HG03175 (cell line): ENCODE data around the gene CCNJL.
A peak's percentile ranks its signal among the peaks of the same experiment; 100 is the strongest.

Source experiments
- ATAC-seq: cut with Tn5 transposase; IDR thresholded peaks from one replicate; pipeline ENCODE4 v1.9.1; 2021; ENCODE audit warnings: mild to moderate bottlenecking, moderate library complexity; ENCODE audit not compliant: unreplicated experiment

CCNJL gene

GRCh38 chr5:160293901-160294561 is 18.3 kb downstream of the CCNJL start:
- peak; percentile 62 for ATAC-seq

GRCh38 chr5:160293386-160293785 is 19.0 kb downstream of the CCNJL start:
- no peak for ATAC-seq

- no peak for ATAC-seq
Observed at GRCh38 chr5:160291467-160291866, 20.9 kb downstream of the CCNJL start.

GRCh38 chr5:160290751-160291150 is 21.6 kb downstream of the CCNJL start:
- ATAC-seq, result no peak

- ATAC-seq, result no peak
Observed at GRCh38 chr5:160289721-160290120, 22.6 kb downstream of the CCNJL start.

GRCh38 chr5:160289356-160289651 is 23.1 kb downstream of the CCNJL start:
- ATAC-seq, result no peak

GRCh38 chr5:160287378-160288051 is 24.8 kb downstream of the CCNJL start:
- no peak for ATAC-seq

GRCh38 chr5:160286947-160287346 is 25.4 kb downstream of the CCNJL start:
- ATAC-seq, result no peak

- no peak for ATAC-seq
Observed at GRCh38 chr5:160285316-160285715, 27.0 kb downstream of the CCNJL start.

- no peak for ATAC-seq
Observed at GRCh38 chr5:160284291-160284873, 28.0 kb downstream of the CCNJL start.

- ATAC-seq, result no peak
Observed at GRCh38 chr5:160281275-160281674, 31.1 kb downstream of the CCNJL start.

GRCh38 chr5:160280384-160281095 is 31.8 kb downstream of the CCNJL start:
- ATAC-seq, result no peak

- ATAC-seq, result no peak
Observed at GRCh38 chr5:160278343-160278742, 34.0 kb downstream of the CCNJL start.

GRCh38 chr5:160274483-160274931 is 37.9 kb downstream of the CCNJL start:
- ATAC-seq, result no peak

- no peak for ATAC-seq
Observed at GRCh38 chr5:160272889-160273288, 39.5 kb downstream of the CCNJL start.

- ATAC-seq, result no peak
Observed at GRCh38 chr5:160272264-160272663, 40.1 kb downstream of the CCNJL start.

GRCh38 chr5:160271836-160272235 is 40.5 kb downstream of the CCNJL start:
- ATAC-seq, result no peak

GRCh38 chr5:160271396-160271795 is 41.0 kb downstream of the CCNJL start:
- peak; percentile 51 for ATAC-seq

- ATAC-seq, result no peak
Observed at GRCh38 chr5:160270704-160271103, 41.7 kb downstream of the CCNJL start.

- no peak for ATAC-seq
Observed at GRCh38 chr5:160269017-160269416, 43.3 kb downstream of the CCNJL start.

GRCh38 chr5:160268121-160268520 is 44.2 kb downstream of the CCNJL start:
- ATAC-seq, result no peak
